GM19452 (cell line): ENCODE results near the gene NRXN3.
"Not testable (repeated sequence)": the region's sequence is repeated elsewhere in the genome, so short reads cannot be mapped to it uniquely, and the experiment has no call there.

ENCODE experiments used
- ATAC-seq: cut with Tn5 transposase; IDR thresholded peaks from one replicate; pipeline ENCODE4 v1.9.1; 2021; ENCODE audit not compliant: unreplicated experiment

The NRXN3 gene

DNA sequence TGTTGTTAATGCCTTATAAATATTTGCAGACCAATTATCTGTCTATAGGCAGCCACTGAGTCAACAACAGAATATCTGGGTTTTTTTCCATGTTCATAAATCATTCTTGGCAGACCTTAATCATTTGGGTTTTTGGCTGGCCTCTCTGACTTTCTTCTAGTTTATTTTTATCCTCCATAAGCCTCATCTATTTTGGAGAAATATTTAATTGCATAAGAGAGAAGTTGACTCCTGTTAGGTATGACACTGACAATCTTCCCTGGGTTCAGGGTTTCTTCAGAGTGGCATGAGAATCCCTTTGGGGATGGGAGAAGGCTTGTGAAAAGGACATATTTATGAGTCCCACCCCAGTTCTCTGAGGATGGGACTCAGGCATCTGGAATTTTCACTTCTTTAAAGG, 299.8 kb downstream of the NRXN3 start:
- no peak for ATAC-seq

DNA sequence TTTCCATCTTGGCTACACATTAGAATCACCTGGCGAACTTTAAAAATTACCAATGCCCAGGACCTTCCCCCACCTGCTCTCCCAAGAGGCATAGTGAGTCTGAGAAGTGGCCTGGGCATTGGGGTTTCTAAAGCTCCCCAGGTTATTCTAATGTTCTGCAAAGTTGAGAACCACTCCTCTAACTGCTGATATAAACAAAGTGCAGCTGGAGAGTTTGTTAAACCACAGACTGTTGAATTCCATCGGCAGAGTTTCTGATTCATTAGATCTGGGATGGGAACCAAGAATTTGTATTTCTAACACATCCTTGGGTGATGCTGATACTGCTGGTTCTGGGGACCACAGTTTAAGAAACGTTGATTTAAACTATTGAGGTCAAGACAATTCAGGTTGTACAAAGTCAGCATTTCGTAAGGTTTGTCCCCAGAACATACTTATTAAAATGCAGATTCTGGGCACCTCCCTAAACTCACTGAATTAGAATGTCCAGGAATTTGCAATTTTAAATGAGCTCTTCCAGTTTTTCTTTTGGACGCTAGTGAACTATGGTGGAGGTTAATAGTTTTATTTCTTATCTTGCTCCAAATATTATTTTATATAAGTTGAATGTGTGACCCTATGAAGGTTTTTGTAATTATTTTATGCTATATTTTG, 309.1 kb downstream of the NRXN3 start:
- no peak for ATAC-seq

DNA sequence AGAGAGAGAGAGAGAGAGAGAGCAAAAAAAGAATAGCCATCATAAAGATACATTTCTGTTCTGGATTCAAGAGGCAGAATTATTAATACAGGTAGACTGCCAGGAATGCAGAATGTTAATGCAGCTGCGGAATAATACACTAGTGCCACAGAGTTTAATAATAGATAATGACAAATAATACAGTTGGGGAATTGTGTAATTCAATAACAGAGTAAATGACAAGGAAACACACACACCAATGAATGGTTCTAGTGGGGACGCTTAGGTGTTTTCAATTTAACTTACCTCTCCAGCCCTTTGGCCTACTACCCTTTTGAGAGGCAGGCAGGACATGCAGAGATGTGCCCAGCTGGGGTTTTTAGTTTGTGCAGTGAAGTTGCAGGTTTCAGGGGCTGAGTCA, 313.9 kb downstream of the NRXN3 start:
- no peak for ATAC-seq

DNA sequence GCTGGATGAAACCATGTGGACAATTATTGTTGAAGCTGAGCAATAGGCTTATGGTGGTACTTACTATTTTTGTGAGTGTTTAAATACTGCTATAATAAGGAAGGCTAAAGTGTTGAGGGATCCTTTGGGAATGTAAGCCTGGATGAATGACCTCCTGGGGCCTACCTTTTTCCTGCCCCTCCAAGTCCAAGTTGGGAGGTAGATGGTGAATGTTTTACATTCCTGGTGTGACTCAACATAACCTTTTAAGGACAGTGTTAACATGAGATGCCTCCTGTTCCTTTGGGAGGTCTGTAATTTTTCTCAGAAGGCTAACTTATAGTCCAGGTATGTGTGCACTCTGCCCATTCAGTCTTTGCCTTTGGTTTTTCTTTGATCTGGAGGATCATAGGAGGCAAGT, 315.9 kb downstream of the NRXN3 start:
- no peak for ATAC-seq

DNA sequence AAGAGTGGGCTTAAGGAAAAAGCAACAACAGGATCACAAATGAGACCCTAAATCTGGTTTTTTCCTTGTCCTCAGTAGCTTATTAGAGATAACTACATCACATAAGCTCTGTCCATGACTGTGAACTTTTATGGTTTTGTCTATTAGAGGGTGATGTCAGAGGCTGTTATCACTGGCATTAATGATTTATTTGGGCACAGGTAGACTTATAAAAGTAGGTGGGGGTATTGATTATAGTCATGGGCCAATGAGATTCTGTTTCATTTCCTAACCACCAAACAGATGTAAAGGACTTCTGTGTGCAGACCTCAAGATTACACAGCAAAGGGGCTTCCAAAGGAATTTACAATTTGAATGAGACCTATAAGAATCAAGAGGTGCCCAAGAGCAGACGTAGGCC, 316.4 kb downstream of the NRXN3 start:
- ATAC-seq, result no peak

DNA sequence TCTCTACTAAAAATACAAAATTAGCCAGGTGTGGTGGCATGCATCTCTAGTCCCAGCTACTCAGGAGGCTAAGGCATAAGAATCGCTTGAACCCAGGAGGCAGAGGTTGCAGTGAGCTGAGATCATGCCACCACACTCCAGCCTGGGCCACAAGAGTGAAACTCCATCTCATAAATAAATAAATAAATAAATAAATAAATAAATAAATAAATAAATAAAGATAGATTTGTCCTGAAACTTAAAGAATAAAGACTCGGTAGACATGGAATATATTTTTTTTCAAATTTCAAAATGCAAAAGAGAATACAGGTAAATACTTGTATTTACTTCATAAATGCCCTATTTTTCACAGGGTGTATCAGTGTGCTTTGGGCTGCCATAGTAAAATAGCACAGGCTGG, 317.4 kb downstream of the NRXN3 start:
- ATAC-seq, result not testable (repeated sequence)

DNA sequence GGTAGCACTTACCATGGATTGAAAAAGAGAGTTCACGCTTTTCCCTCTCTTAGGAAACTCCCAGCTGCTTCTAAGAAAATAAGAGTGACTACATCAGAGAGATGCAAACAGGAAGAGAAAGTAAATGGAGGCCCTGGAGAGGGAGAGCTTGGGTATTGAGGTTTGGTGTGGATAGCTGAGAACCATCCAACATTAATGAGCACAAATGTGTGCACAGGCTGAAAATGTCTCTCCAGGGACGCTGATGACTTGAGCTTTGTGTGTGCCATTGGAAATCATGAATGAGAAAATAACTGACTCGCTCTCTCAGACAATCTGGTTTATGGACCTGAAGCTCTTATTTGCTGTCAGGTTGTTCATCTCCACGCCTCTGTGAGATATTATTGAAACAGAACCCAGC, 318.8 kb downstream of the NRXN3 start:
- no peak for ATAC-seq

DNA sequence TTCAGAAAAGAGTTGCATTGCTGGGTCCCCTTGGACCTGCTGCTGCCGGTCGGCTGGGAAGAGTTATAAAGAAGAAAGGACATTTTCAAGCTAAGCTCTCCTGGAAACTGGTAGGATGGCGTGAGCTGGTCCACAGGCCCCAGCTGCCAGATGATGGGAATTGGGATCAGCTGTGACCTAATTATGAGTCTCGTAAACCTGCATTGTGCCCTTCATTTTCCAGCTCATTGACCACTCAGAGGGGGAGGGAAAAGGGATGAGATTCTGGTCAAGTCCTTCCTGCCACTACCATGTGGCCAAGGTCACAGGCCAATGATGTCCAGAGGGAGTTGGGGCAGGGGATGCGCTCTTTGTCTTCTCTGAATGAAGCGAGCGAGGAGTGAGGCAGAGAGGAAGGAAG, 320.9 kb downstream of the NRXN3 start:
- ATAC-seq, result no peak

DNA sequence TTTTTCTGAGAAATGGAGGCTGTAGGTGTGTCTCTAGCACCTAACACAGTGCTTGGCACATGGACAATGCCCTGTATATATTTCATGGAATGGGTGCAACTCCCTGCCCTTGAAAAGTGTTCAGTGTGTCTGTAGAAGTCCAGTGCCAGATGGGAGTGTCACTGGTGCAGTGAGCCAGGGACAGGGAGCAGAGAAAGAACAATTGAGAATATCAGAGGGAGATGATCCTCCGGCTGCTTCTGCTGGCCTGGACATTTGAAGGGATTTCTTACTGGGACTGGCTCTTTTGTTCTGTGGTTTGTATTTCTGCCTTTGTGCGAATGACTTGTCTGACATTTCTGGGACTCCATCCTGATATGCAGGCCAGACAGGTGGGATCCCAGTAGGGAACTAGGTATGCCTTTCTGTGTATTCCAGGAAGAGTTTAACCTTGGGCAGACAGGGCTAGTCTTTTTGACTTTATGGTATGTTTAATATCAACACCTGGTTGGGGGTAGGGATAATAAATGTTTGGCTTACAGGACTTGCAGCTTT, 328.0 kb downstream of the NRXN3 start:
- ATAC-seq, result no peak

DNA sequence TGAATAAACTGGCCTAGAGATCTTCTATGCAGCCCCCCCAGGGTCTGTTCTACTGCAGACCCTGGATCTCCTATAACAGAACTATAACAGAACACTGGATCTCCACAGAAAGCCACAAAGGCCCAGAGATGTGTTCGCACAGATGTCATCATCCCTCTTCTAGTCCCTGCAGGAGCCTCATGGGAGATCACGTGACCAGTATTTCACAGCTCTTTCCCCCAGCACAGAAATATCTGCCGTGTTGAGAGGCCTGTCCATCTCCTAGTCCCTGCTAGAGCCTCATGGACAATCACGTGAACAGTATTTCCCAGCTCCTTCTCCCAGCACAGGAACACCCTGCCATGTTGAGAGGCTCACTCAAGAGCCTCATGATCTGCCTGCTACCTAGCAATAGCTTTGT, 331.7 kb downstream of the NRXN3 start:
- no peak for ATAC-seq

DNA sequence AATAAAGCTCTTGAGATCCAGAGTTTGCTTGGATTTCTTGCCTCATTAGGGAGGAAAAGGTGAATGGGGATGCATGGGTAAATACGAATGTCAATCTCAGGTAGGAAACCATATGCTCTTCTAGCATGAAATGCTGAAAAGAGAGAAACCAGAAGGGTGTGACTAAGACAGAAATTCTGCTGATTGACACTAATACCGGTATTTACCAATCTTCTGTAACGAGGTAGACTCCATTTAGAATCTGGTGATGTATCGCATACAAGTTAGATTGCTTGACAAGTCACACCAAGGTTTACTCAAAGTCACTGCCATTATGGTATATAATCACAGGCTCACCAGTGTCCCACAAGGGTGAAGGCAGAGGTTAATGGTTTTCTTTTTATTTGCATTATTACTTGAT, 337.9 kb downstream of the NRXN3 start:
- ATAC-seq, result no peak

DNA sequence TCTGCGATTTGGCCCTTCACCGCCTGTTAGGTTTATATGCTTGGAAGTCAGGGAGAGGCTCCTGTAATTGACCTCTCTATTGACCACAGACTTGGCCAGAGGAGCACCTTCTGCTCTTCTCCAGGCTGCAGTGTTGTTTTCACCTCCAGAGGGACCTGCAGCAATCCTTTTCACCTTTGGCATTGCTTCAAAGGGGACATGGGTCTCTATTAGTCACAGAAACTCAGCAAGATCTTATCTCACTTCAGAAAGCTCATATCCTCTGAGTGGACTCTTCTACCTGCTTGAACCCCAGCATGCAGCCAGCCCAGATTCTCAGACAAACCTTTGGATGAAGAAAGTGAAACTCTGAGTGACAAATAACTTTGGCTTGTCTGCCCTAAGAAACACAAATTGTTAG, 339.3 kb downstream of the NRXN3 start:
- no peak for ATAC-seq

DNA sequence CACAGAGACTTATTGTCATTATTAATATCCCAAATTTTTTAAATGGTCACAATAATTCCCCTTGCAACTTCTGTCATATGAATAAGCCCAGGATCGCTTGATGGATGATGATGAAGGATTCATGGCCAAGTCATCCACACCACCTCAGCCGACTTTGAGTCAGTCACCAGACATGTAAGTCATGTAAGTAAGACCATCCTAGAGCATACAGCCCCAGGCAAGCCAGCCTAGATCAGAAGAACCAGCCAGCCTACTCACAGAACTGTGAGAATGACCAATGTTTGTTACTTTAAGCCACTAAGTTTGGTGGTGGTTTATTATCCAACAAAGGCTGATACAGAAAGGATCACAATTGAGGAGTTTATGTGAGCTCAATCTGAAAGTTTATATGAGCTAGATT, 341.8 kb downstream of the NRXN3 start:
- ATAC-seq, result no peak

DNA sequence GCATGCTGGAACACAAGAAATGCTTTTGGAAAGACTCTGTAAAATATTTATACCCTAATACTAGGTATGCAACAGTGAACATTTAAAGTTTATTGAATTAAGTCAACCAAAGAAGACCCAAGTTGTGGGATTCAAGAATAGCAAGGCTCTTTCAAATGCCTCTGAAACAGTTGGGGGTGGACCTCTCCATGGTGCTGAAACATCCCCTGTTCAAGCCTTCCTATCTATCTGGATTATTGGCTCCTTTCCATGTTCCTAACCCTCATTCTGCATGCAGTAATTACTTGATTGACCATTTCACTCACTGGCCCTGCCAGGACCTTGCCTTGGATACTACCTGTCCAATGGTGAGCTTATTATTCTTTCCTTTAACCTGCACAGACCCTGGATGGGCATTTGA, 349.7 kb downstream of the NRXN3 start:
- ATAC-seq, result no peak

DNA sequence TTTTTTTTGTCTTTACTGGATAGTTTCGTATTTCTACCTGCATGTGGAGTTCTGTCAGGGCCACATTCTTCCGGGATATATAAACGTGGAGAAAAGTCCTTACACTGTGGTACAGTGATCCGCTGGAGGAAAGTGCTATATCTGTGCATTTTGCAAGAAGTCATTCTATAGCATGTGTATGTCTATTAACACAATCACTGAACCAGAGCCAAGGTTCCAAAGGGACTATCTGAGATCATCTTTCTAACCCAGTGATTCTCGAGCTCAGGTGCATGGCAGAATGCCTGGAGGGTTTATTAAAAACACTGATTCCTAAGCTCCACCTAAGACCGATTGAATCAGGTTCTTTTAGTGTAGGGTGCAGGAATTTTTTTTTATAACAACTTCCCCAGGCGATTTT, 354.0 kb downstream of the NRXN3 start:
- no peak for ATAC-seq

DNA sequence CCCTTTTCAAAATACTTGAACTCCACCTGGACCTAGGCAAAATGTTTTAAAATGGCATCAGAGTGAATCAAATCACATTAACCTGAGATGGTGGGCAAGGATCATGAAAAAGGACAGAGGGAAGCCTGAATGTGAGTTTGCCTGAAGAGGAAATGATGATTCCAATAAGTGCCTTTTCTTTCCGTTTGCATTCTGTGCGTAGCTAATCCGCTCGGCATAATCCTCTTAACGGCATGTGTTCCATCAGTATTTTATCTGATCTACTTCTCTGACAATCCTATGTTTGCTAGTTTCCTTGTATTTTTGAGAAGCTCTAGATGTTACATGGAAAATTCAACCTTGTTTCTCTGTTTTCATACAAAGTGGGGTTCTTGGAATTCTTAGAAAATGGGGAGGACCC, 354.6 kb downstream of the NRXN3 start:
- no peak for ATAC-seq

DNA sequence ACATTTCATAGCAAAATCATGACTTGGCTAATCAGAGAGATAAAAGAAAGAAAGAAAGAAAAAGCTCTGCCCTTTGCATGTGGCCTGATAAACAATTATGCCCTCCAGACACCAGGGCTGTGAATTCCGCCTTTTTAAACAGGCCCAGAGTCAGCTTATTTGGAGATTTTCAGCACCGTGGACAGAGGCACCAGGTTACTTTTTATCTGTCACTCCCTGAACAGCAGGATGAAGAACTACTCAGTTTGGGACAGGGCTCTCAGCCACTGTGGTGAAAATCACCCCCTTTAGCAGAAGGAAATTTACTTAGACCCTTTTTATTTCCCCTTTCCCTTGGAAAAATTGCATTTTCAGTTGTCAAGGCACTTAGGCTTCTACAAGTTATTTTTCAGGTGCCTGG, 359.9 kb downstream of the NRXN3 start:
- ATAC-seq, result no peak

DNA sequence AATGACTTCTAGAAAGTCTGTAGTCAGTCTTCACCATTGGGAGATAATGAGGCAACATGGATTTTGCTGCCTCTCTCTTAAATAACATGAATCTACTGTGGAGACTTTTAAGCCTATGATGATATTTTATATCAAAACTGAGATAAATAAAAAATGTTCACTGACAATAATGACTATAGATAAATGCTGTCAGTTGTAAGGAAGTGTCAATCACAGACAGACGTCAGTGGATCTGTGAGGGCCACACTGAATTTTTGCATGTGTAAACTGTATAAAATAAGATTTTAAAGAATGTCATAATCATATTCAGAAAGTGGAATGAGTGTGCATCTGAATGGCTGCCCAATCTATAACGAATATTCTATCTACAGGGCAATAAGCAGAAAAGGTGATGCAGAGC, 364.0 kb downstream of the NRXN3 start:
- no peak for ATAC-seq

DNA sequence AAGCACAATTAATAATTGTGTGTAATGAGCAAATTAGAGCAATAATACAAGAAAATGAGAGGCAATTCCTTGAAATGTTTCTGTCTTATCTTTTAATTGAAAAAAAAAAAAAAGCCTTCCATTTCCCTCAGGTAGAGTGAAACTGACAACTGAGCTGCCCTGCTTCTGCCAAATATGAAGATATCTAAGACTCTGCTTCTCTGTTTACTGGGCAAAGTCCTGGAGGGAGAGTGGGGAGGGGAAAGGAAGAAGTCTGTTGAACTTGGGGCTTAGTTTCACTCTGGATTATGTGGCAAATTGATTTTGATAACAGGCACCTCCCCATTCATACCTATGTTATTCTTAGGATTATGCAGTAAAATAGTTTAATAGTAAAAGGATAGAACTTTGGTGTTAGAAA, 364.9 kb downstream of the NRXN3 start:
- no peak for ATAC-seq

DNA sequence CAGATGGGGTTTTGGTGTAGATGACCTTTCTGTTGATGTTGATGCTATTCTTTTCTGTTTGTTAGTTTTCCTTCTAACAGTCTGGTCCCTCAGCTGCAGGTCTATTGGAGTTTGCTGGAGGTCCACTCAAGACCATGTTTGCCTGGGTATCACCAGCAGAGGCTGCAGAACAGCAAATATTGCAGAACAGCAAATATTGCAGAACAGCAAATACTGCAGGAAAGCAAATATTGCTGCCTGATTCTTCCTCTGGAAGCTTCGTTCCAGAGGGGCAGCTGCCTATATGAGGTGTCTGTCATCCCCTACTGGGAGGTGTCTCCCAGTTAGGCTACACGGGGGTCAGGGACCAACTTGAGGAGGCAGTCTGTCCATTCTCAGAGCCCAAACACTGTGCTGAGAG, 371.6 kb downstream of the NRXN3 start:
- ATAC-seq, result not testable (repeated sequence)

DNA sequence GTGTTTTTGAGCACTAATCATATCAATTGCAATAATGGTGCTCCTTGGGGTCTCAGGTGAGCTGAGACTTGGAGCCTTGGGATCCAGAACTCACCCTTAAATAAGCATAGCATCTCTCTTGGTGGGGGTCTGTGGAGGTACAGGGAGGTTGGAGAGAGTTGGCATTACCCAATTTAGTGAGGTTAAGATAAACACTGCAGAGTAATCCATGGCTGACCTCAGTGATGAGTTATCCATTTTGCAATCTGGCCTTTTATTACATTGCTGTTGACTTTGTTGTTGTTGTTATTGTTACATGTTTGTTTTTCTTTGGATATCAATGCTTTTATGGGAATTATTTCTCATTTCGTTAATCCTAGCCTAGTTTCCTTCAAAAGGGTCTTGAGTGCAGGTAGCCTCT, 373.3 kb downstream of the NRXN3 start:
- no peak for ATAC-seq

DNA sequence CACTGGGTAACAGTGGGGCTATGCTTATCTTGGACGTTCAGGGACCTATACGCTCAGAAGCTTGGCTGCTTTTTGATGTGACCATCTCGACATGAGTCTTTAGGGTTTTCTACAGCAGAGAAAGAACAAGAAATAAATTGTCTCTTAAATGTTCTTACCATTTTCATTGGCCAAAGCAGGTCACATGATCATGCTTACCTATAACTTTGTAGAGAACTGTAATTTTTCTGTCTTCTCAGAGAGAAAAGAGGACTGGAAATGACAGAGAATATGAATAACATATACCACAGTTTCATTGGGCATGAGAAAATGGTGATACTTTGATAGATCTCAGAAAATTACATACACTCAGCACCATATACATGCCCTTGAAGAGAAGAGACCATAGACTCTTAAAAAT, 390.9 kb downstream of the NRXN3 start:
- no peak for ATAC-seq
